GM18511 (cell line): ENCODE measurements around the gene GLT1D1.
A peak's percentile ranks its signal among the peaks of the same experiment; 100 is the strongest.
"Not testable (repeated sequence)": the region's sequence is repeated elsewhere in the genome, so short reads cannot be mapped to it uniquely, and the experiment has no call there.

Experiments
- ATAC-seq: cut with Tn5 transposase; IDR thresholded peaks from one replicate; pipeline ENCODE4 v1.9.1; 2021; ENCODE audit warnings: mild to moderate bottlenecking, moderate library complexity; ENCODE audit not compliant: unreplicated experiment

GLT1D1 gene

DNA sequence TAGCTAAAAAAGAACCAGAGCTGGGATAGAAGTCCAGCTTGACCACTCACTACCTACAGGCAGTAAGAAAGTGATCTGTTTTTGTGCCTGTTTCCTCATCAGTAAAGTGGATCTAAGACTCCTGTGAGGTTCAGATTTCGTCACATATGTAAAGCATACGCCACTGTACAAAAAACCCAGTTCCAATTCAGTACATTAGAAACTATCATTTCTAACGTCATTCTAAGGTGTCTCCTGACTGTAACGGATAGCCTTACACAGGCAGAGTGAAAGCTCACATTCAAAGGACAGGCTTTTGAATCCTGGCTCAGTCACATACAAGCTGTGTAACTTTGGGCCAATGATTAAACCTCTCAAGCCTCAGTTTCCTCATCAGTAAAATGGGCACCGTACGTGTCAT, 33.0 kb upstream of the GLT1D1 start:
- ATAC-seq: no peak

DNA sequence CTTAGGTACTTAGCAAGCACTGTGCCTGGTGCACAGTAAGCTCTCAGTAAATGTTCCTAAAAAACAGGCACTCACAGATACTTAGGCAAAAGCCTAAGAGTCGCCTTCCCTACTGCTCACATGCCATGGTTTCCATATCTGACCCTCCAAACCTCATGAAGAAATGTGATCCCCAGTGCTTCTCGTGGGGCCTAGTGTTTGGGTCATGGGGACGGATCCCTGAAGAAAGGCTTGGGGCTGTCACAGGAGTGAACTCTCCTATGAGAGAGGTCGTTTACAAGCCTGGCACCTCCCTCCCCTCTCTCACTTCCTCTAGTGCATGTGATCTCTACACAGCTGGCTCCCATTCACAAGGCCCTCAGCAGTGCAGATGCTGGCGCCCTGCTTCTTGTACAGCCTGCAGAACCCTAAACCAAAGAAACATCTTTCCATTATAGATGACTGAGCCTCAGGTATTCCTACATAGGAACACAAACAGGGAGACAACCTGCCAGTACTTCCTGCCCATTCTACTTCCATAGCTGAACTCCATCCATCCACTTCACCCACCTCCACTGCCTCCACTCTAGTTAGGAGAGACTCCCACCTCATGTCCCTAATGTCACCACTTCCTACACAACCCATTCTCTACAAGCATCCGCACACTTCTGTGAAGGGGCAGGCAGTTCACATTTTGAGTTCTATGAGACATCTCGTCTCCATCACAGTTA, 32.4 kb upstream of the GLT1D1 start:
- ATAC-seq: peak; percentile 56

DNA sequence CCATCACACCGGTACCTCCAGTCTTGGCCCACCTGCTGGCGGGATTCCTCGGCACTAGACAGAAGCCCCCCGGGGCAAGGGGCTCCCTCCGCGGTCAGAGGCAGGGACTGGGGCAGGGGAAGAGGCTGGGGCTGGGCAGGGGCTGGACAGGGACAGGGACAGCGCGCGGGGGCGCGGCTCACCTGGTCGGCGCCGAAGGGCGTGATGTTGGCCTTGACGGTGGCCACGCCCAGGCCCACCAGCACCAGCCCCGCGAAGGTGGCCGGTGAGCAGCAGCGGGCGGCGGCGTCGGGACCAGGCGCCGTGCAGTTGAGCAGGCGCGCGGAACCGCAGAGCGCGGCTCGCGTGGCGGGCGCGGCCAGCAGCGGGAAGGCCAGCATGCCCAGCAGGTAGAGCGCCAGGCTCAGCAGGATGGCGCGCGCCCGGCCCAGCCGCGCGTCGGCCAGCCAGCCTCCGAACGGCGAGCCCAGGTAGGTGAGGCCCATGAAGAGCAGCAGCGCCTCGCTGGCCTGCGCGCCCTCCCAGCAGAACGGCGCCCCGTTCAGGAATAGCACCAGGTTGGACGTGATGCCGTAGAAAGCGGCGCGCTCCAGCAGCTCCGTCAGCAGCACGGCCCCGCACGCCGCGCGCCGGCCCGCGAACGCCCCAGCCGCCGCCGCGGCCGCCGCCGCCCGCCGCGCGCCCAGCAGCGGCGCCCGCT, 29.9 kb upstream of the GLT1D1 start:
- peak; percentile 27 for ATAC-seq

DNA sequence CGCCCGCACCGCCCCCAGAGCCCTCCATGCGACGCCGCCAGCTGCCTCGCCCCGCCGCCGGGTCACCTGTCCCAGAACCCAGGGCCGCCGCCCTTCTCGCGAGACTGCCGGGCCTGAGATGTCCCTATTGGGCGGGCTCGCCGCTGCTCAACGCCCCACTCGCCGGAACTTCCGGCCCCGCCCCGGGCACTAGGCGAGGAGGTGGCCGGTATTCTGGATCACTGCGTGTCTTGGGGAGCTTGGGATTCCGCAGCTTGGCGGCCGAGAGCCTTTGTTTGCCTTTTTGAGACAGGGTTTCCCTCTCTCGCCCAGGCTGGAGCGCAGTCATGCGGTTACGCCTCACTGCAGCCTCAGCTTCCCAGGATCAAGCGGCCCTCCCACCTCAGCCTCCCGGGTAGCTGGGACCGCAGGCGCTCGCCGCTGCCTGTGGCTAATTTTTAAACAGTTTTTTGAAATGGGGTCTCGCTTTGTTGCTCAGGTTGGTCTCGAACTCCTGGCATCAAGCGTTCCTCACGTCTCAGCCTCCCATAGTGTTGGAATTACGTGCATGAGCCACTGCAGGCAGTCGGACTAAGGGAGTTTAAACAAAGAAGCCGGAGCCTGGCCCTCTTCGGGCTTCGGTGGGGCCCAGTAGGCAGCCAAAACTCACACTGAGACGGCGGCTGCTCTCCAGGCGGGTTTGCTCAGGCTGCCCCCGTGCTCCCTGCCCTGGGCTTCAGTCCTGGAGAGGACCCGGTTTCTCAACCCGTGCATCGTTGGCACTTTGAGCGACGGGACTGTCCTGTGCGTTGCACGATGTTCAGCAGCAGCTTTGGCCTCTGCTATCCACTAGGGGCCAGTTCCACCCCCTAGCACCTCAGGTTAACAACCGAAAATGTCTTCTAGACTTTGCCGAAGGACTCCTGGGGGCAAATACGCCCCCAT, 29.1 kb upstream of the GLT1D1 start, which contains the start of gene SLC15A4:
Gene SLC15A4 (minus strand): TSS at position 43 of the 924 bp plus-strand sequence. CDS start 15 bp downstream, at position 28.
- ATAC-seq: peak; percentile 80

DNA sequence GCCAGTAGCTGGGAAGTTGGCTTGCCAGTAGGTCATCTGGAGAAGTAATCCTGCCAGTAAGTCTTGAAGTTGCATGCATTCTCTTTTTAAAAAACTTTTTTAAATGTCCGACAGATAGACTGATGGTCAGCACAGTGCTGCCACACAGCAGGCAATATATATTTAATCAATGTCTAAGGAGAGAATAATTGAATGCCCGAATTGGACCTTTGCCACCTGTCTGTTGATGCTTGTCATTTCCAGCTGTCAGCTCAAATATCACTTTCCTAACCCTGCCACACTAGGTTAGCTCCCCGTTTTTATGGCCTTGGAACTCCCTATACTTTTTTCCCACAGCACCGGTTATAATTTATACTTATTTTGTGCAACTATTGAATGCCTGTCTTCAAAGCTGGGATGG, 27.4 kb upstream of the GLT1D1 start:
- no peak for ATAC-seq

DNA sequence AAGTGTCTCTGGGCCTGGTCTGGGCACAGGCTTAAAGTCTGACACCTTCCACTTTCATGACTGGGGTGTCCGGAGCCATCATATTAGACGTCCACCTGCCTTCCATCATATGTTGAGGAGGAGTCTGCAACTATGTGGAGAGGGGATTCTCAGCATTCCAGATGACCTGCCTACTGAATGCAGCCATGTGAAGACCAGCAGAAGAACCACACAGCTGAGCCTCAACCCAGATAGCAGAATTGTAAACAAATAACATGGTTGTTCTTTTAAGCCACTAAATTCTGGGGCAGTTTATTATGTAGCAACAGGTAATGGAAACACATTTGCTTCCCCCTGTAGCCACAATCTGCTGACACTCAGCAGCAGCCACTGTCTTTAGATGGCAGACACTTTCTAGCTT, 25.6 kb upstream of the GLT1D1 start:
- ATAC-seq: no peak

DNA sequence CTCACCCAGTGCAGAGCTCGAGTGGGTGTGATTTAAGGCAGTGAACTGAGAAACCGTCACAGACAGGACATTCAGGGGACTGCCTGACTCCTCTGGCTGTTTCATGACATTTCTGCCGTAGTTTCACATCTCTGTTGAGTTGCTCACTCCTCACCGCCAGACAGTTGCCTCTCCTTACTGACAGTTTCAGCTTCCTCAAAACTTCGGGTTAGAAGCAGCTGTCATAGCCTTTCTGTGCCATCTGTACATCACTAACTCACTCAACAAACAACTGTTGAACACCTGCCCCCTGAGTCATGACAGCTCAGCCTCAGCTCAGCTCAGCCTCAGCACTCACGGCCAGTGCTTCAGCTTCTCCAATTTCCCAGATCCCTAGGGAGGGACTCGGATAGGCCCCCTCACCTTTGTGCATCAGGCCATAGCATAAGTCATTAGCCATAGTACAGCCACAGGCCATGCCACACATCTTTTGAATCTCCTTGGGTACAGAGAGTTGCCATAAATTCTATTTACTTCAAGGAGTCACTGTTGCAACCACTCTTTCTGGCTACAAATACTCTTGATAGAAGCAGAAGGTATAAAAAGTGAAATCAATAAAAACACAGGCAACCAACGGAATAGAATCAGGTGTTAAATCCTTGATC, 23.3 kb upstream of the GLT1D1 start:
- peak; percentile 92 for ATAC-seq

DNA sequence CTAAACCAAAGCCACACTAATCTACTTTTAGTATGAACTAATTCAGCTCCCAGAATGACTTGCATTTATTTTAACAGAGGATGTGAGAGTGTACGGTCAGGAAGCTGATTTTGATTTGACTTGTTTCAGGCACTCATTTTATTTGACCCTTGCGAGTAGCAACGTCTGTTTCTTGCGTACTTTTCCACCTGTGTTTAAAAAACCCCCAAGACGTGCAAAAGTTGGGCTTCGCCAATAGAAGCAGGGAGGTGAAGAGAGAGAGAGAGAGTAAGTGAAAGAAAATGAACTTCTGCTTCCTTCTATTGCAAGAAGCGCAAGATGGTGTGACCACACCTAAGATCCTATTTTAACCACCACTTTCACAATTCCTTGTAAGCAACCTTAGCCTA, 22.8 kb upstream of the GLT1D1 start:
- peak; percentile 62 for ATAC-seq

DNA sequence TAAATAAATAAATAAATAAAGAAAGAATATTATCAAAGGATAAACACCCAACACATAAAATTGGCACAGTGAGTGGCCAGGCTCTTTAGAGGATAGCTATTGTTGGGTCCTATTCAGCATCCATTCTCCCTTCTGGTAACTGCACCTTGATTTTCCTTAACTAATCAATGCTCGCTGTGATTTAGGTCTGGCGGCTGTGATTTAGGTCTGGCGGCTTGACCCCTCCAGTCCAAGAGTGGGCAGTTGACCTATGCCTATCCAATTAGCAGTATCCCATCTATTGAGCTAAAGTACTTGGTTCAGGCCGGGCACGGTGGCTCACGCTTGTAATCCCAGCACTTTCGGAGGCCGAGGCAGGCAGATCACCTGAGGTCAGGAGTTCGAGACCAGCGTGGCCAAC, 19.9 kb upstream of the GLT1D1 start:
- ATAC-seq: no peak

DNA sequence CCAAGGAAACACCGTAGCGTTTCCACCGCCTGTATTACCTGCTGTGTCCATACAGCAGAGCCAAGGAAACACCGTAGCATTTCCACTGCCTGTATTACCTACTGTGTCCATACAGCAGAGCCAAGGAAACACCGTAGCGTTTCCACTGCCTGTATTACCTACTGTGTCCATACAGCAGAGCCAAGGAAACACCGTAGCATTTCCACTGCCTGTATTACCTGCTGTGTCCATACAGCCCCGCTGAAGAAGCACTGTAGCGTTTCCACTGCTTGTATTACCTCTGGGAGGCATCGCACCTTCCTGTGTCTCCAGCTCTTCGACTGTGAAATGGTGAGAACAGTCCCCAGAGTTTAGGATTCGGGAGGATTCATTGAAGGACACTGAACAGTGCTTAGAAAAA, 13.4 kb upstream of the GLT1D1 start:
- ATAC-seq: not testable (repeated sequence)

DNA sequence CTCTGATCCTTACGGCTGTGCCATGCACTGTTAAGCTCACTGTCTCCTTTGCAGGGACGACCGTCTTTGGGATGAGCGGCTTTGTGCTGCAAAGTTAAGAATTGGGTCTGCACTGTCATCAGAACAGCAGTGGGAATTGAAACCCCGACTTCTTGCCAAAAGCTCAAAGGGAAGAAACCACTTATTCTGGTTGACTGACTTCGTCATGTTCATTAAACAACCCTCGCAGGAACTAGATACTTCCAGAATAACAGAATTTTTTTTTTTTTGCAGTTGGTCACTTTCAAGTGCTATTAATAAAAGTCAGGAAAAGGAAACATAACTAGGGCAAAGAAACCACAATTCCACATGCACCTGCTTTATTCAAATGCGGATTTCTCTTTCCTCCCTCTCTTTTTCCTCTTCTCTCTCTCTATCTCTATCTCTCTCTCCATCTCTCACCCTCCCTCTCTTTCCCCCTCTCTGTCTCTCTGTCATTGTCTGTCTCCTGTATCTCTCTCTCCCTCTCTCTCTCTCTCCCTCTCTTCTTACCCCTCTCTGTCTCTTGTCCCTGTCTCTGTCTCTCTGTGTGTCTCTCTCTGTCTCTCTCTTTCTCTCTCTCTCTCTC, 12.3 kb upstream of the GLT1D1 start:
- ATAC-seq: peak; percentile 81

DNA sequence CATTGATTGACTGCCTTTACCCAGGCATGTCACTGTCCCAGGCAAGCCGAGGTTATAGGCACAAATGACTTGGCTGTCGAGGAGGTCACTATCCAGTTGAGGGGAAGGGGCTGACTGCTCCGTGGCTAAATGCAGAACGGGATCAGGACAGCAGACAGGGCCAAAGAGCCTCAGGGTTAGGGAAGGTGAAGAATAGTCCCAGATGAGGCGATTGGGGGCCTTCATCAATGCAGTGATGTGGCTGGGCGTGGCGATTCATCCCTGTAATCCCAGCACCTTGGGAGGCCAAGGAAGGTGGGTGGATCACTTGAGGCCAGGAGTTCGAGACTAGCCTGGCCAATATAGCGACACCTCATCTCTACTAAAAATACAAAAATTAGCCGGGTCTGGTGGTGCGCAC, 10.7 kb upstream of the GLT1D1 start:
- no peak for ATAC-seq

DNA sequence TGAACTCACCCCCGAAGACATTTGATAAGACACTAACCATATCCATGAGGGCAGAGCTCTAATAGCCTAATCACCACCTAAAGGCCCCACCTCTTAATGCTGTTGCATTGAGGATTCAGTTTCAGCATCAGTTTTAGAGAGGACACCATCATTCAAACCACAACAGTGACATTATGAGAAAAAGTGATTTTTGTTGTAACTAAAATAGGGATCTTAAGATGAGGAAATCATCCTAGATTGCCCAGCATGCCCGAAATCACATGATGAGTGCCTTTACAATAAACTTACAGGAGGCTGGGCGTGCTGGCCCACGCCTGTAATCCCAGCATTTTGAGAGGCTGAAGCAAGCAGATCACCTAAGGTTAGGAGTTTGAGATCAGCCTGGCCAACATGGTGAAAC, 9.7 kb upstream of the GLT1D1 start:
- no peak for ATAC-seq

DNA sequence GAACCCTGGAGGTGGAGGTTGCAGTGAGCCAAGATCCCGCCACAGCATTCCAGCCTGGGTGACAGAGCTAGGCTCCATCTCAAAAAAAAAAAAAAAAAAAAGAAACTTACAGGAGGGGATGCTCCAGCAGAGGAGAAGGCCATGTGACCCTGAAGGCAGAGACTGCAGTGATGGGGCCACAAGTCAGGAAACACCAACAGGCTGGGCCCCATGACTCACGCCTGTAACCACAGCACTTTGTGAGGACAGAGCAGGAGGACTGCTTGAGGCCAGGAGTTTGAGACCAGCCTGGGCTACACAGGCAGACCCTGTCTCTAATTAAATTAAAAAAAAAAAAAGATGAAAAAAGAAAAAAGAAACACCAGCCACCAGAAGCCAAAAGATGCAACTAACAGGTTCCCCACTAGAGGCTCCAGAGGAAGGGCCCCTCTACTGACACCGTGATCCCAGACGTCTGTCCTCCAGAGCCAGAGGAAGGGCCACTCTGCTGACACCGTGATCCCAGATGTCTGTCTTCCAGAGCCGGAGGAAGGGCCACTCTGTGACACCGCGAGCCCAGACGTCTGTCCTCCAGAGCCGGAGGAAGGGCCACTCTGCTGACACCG, 9.1 kb upstream of the GLT1D1 start:
- ATAC-seq: peak; percentile 54

DNA sequence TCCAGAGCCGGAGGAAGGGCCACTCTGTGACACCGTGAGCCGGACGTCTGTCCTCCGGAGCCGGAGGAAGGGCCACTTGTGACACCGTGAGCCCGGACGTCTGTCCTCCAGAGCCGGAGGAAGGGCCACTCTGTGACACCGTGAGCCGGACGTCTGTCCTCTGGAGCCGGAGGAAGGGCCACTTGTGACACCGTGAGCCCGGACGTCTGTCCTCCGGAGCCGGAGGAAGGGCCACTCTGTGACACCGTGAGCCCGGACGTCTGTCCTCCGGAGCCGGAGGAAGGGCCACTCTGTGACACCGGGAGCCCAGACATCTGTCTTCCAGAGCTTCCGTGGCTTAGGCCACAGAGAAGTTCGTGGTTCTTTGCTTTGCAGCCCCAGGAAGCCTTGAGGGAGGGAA, 6.6 kb upstream of the GLT1D1 start:
- ATAC-seq: not testable (repeated sequence)

DNA sequence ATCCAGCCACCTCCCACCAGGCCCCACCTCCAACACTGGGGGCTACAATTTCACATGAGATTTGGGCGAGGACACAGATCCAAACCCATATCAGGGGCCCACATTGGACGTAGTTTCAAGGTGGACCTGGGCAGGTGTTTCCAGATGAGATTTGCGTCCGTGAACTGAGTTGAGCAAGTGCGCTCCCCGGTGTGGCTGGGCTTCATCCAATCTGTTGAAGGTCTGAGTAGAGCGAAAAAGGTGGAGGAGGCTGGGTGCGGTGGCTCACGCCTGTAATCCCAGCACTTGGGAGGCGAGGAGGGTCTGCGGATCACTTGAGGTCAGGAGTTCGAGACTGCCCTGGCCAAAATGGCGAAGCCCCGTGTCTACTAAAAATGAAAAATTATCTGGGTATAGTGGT, 4.9 kb upstream of the GLT1D1 start:
- ATAC-seq: no peak

DNA sequence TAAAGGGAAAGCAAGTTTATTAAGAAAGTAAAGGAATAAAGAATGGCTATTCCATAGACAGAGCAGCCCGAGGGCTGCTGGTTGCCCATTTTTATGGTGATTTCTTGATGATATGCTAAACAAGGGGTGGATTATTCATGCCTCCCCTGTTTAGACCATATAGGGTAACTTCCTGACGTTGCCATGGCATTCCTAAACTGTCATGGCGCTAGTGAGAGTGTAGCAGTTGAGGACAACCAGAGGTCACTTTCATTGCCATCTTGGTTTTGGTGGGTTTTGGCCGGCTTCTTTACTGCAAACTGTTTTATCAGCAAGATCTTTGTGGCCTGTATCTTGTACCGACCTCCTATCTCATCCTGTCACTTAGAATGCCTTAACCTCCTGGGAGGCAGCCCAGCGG, 3.5 kb upstream of the GLT1D1 start:
- ATAC-seq: not testable (repeated sequence)

DNA sequence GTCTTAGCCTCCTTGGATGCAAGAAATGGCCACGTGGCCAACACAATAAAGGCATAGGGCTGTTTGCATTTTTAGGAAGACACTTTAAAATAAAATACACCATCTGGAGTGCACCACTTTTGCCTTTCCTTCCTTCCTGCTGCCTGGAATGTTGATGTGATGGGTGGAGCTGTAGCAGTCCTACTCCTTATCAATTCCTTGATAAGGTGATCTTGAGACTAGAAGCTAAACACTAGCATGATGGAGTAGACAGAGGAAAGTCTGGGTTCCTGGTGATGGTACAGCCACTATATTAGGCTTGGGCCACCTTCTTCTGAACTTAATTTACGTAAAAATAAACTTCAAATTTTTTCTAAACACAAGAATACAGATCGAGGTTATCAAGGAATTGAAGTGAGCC, 2.9 kb upstream of the GLT1D1 start:
- ATAC-seq: no peak

DNA sequence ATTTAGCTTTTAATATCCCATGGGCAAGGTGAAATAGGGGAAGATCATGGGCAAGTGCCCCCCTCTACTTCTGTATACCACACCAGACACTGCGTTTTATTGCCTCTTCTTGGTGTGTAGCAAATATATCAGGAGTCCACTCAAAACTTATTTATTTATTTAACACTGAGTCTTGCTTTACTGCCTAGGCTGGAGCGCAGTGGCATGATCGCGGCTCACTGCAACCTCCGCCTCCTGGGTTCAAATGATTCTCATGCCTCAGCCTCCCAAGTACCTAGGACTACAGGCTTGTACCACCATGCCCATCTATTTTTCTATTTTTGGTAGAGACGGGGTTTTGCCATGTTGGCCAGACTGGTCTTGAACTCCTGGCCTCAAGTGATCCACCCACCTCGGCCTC, 1.8 kb upstream of the GLT1D1 start:
- not testable (repeated sequence) for ATAC-seq

DNA sequence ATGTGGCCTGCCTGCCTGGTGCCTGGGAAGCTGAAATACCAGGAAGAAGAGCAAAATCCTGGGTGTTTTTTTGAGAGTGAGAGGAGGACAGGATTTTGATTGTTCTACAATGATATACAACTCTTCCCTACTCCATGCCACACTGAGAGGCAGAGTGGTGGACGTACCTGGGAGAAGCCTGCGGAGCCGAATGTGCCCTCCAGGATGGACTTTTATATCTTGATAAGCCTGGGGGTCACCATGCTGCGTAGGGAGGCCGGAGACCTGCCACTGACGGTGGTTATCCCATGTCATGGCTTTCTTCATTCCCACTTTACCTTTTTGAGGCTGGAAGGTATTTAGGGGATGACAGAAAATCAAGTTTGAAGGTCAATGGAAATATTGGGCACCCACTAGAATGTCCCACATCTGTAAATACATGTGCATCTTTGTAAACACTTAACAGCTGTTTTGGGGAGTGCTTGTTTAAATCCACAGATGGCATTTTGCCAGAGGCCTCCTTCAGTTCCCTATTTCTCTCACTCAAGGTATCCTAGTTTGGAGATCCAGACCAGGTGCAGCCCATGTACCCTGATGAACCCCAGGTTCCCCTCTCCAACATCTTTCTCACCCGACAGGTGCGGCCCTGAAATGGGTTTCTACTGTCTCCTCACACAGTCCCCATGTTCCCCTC, 1.1 kb upstream of the GLT1D1 start:
- no peak for ATAC-seq
